ENCODE data around the gene DAB2IP.

The DAB2IP gene

GRCh38 chr9:121652021-121652837 is 795 bp downstream of the DAB2IP start:
- Histone ChIP-seq H3K4me1 (ENCODE audit: control insufficient read depth in 1 of 2, insufficient read depth in 2 of 2, low read length in 2 of 2) (peaks cover 39 to 46% of the 10 kb centered on the region in 2 donors), H3K36me3 (ENCODE audit: control insufficient read depth in 1 of 2, insufficient read depth in 2 of 2, low read length in 2 of 2) (peaks cover 0 to 5% of the 10 kb centered on the region in 2 donors), H3K9ac (ENCODE audit: low read depth in 1 of 2, low read length in 2 of 2) (peak overlapping the region; percentile 80 to 84), H3K27me3 (ENCODE audit: control insufficient read depth in 1 of 2, insufficient read depth in 2 of 2, low read length in 2 of 2) (no peaks in the 10 kb centered on the region), H3K4me3 (ENCODE audit: low read depth in 1 of 2, low read length in 2 of 2) (peak overlapping the region; percentile 72 to 84), H3K27ac (ENCODE audit: low read depth, low read length) (no peak overlapping the region), H3K9me3 (ENCODE audit: control insufficient read depth in 1 of 2, low read length in 2 of 2) (no peaks in the 10 kb centered on the region)

- Histone ChIP-seq H3K27ac (ENCODE audit: low read depth, low read length) (no peak overlapping the region), H3K9ac (ENCODE audit: low read depth in 1 of 2, low read length in 2 of 2) (peak overlapping the region; percentile 80 to 84), H3K4me3 (ENCODE audit: low read depth in 1 of 2, low read length in 2 of 2) (peak overlapping the region; percentile 72 to 84), H3K9me3 (ENCODE audit: control insufficient read depth in 1 of 2, low read length in 2 of 2) (no peaks in the 10 kb centered on the region), H3K4me1 (ENCODE audit: control insufficient read depth in 1 of 2, insufficient read depth in 2 of 2, low read length in 2 of 2) (peaks cover 39 to 46% of the 10 kb centered on the region in 2 donors), H3K27me3 (ENCODE audit: control insufficient read depth in 1 of 2, insufficient read depth in 2 of 2, low read length in 2 of 2) (no peaks in the 10 kb centered on the region), H3K36me3 (ENCODE audit: control insufficient read depth in 1 of 2, insufficient read depth in 2 of 2, low read length in 2 of 2) (peaks cover 0 to 5% of the 10 kb centered on the region in 2 donors)
Measured at GRCh38 chr9:121652838-121653231, 1.4 kb downstream of the DAB2IP start.

GRCh38 chr9:121654499-121655140 is 3.2 kb downstream of the DAB2IP start:
- peaks cover 0 to 5% of the 10 kb centered on the region in 2 donors for H3K36me3 ChIP-seq (ENCODE audit: control insufficient read depth in 1 of 2, insufficient read depth in 2 of 2, low read length in 2 of 2)
- no peak overlapping the region for H3K27ac ChIP-seq (ENCODE audit: low read depth, low read length)
- H3K4me1 ChIP-seq (ENCODE audit: control insufficient read depth in 1 of 2, insufficient read depth in 2 of 2, low read length in 2 of 2): peaks cover 34 to 39% of the 10 kb centered on the region in 2 donors
- H3K9ac ChIP-seq (ENCODE audit: low read depth in 1 of 2, low read length in 2 of 2): no peak overlapping the region
- no peaks in the 10 kb centered on the region for H3K27me3 ChIP-seq (ENCODE audit: control insufficient read depth in 1 of 2, insufficient read depth in 2 of 2, low read length in 2 of 2)
- H3K9me3 ChIP-seq (ENCODE audit: control insufficient read depth in 1 of 2, low read length in 2 of 2): no peaks in the 10 kb centered on the region
- no peak overlapping the region for H3K4me3 ChIP-seq (ENCODE audit: low read depth in 1 of 2, low read length in 2 of 2)

GRCh38 chr9:121655231-121655755 is 3.9 kb downstream of the DAB2IP start:
- H3K9me3 ChIP-seq (ENCODE audit: control insufficient read depth in 1 of 2, low read length in 2 of 2): no peaks in the 10 kb centered on the region
- H3K27ac ChIP-seq (ENCODE audit: low read depth, low read length): no peak overlapping the region
- H3K9ac ChIP-seq (ENCODE audit: low read depth in 1 of 2, low read length in 2 of 2): no peak overlapping the region
- H3K4me3 ChIP-seq (ENCODE audit: low read depth in 1 of 2, low read length in 2 of 2): no peak overlapping the region
- peaks cover 0 to 5% of the 10 kb centered on the region in 2 donors for H3K36me3 ChIP-seq (ENCODE audit: control insufficient read depth in 1 of 2, insufficient read depth in 2 of 2, low read length in 2 of 2)
- no peaks in the 10 kb centered on the region for H3K27me3 ChIP-seq (ENCODE audit: control insufficient read depth in 1 of 2, insufficient read depth in 2 of 2, low read length in 2 of 2)
- H3K4me1 ChIP-seq (ENCODE audit: control insufficient read depth in 1 of 2, insufficient read depth in 2 of 2, low read length in 2 of 2): peaks cover 28 to 32% of the 10 kb centered on the region in 2 donors

GRCh38 chr9:121656941-121657470 is 5.6 kb downstream of the DAB2IP start:
- Histone ChIP-seq H3K27ac (ENCODE audit: low read depth, low read length) (no peak overlapping the region), H3K9me3 (ENCODE audit: control insufficient read depth in 1 of 2, low read length in 2 of 2) (no peaks in the 10 kb centered on the region), H3K4me1 (ENCODE audit: control insufficient read depth in 1 of 2, insufficient read depth in 2 of 2, low read length in 2 of 2) (peaks cover 18 to 30% of the 10 kb centered on the region in 2 donors), H3K9ac (ENCODE audit: low read depth in 1 of 2, low read length in 2 of 2) (no peak overlapping the region), H3K27me3 (ENCODE audit: control insufficient read depth in 1 of 2, insufficient read depth in 2 of 2, low read length in 2 of 2) (no peaks in the 10 kb centered on the region), H3K36me3 (ENCODE audit: control insufficient read depth in 1 of 2, insufficient read depth in 2 of 2, low read length in 2 of 2) (peaks cover 0 to 5% of the 10 kb centered on the region in 2 donors), H3K4me3 (ENCODE audit: low read depth in 1 of 2, low read length in 2 of 2) (no peak overlapping the region)

- Histone ChIP-seq H3K27me3 (ENCODE audit: control insufficient read depth in 1 of 2, insufficient read depth in 2 of 2, low read length in 2 of 2) (no peaks in the 10 kb centered on the region), H3K4me3 (ENCODE audit: low read depth in 1 of 2, low read length in 2 of 2) (no peak overlapping the region), H3K9ac (ENCODE audit: low read depth in 1 of 2, low read length in 2 of 2) (no peak overlapping the region), H3K36me3 (ENCODE audit: control insufficient read depth in 1 of 2, insufficient read depth in 2 of 2, low read length in 2 of 2) (peaks cover 0 to 5% of the 10 kb centered on the region in 2 donors), H3K9me3 (ENCODE audit: control insufficient read depth in 1 of 2, low read length in 2 of 2) (no peaks in the 10 kb centered on the region), H3K27ac (ENCODE audit: low read depth, low read length) (no peak overlapping the region), H3K4me1 (ENCODE audit: control insufficient read depth in 1 of 2, insufficient read depth in 2 of 2, low read length in 2 of 2) (peaks cover 20 to 27% of the 10 kb centered on the region in 2 donors)
Measured at GRCh38 chr9:121658166-121658565, 6.7 kb downstream of the DAB2IP start.

GRCh38 chr9:121658591-121658990 is 7.2 kb downstream of the DAB2IP start:
- H3K27me3 ChIP-seq (ENCODE audit: control insufficient read depth in 1 of 2, insufficient read depth in 2 of 2, low read length in 2 of 2): no peaks in the 10 kb centered on the region
- H3K27ac ChIP-seq (ENCODE audit: low read depth, low read length): no peak overlapping the region
- H3K9ac ChIP-seq (ENCODE audit: low read depth in 1 of 2, low read length in 2 of 2): no peak overlapping the region
- H3K9me3 ChIP-seq (ENCODE audit: control insufficient read depth in 1 of 2, low read length in 2 of 2): no peaks in the 10 kb centered on the region
- H3K4me1 ChIP-seq (ENCODE audit: control insufficient read depth in 1 of 2, insufficient read depth in 2 of 2, low read length in 2 of 2): peaks cover 22 to 24% of the 10 kb centered on the region in 2 donors
- H3K4me3 ChIP-seq (ENCODE audit: low read depth in 1 of 2, low read length in 2 of 2): no peak overlapping the region
- peaks cover 0 to 5% of the 10 kb centered on the region in 2 donors for H3K36me3 ChIP-seq (ENCODE audit: control insufficient read depth in 1 of 2, insufficient read depth in 2 of 2, low read length in 2 of 2)

- Histone ChIP-seq H3K9ac (ENCODE audit: low read depth in 1 of 2, low read length in 2 of 2) (no peak overlapping the region), H3K4me3 (ENCODE audit: low read depth in 1 of 2, low read length in 2 of 2) (no peak overlapping the region), H3K9me3 (ENCODE audit: control insufficient read depth in 1 of 2, low read length in 2 of 2) (no peaks in the 10 kb centered on the region), H3K4me1 (ENCODE audit: control insufficient read depth in 1 of 2, insufficient read depth in 2 of 2, low read length in 2 of 2) (peaks cover 9 to 11% of the 10 kb centered on the region in 2 donors), H3K27ac (ENCODE audit: low read depth, low read length) (no peak overlapping the region), H3K36me3 (ENCODE audit: control insufficient read depth in 1 of 2, insufficient read depth in 2 of 2, low read length in 2 of 2) (peaks cover 0 to 5% of the 10 kb centered on the region in 2 donors), H3K27me3 (ENCODE audit: control insufficient read depth in 1 of 2, insufficient read depth in 2 of 2, low read length in 2 of 2) (no peaks in the 10 kb centered on the region)
Measured at GRCh38 chr9:121660367-121660766, 8.9 kb downstream of the DAB2IP start.

GRCh38 chr9:121660876-121661275 is 9.4 kb downstream of the DAB2IP start:
- H3K27ac ChIP-seq (ENCODE audit: low read depth, low read length): no peak overlapping the region
- no peaks in the 10 kb centered on the region for H3K9me3 ChIP-seq (ENCODE audit: control insufficient read depth in 1 of 2, low read length in 2 of 2)
- H3K9ac ChIP-seq (ENCODE audit: low read depth in 1 of 2, low read length in 2 of 2): no peak overlapping the region
- peaks cover 9 to 11% of the 10 kb centered on the region in 2 donors for H3K4me1 ChIP-seq (ENCODE audit: control insufficient read depth in 1 of 2, insufficient read depth in 2 of 2, low read length in 2 of 2)
- H3K36me3 ChIP-seq (ENCODE audit: control insufficient read depth in 1 of 2, insufficient read depth in 2 of 2, low read length in 2 of 2): peaks cover 0 to 5% of the 10 kb centered on the region in 2 donors
- no peaks in the 10 kb centered on the region for H3K27me3 ChIP-seq (ENCODE audit: control insufficient read depth in 1 of 2, insufficient read depth in 2 of 2, low read length in 2 of 2)
- no peak overlapping the region for H3K4me3 ChIP-seq (ENCODE audit: low read depth in 1 of 2, low read length in 2 of 2)

GRCh38 chr9:121661328-121661727 is 9.9 kb downstream of the DAB2IP start:
- no peak overlapping the region for H3K27ac ChIP-seq (ENCODE audit: low read depth, low read length)
- H3K4me3 ChIP-seq (ENCODE audit: low read depth in 1 of 2, low read length in 2 of 2): no peak overlapping the region
- H3K9ac ChIP-seq (ENCODE audit: low read depth in 1 of 2, low read length in 2 of 2): no peak overlapping the region
- H3K4me1 ChIP-seq (ENCODE audit: control insufficient read depth in 1 of 2, insufficient read depth in 2 of 2, low read length in 2 of 2): peaks cover 9 to 11% of the 10 kb centered on the region in 2 donors
- H3K36me3 ChIP-seq (ENCODE audit: control insufficient read depth in 1 of 2, insufficient read depth in 2 of 2, low read length in 2 of 2): peaks cover 0 to 5% of the 10 kb centered on the region in 2 donors
- no peaks in the 10 kb centered on the region for H3K27me3 ChIP-seq (ENCODE audit: control insufficient read depth in 1 of 2, insufficient read depth in 2 of 2, low read length in 2 of 2)
- no peaks in the 10 kb centered on the region for H3K9me3 ChIP-seq (ENCODE audit: control insufficient read depth in 1 of 2, low read length in 2 of 2)

Data from duodenal mucosa (tissue), 2 donors.